GM18909 (cell line): ENCODE data around the gene PARP1.
"Not testable (repeated sequence)": the region's sequence is repeated elsewhere in the genome, so short reads cannot be mapped to it uniquely, and the experiment has no call there.

Source experiments
- ATAC-seq: cut with Tn5 transposase; IDR thresholded peaks from one replicate; pipeline ENCODE4 v1.9.1; 2021; ENCODE audit warnings: mild to moderate bottlenecking; ENCODE audit not compliant: unreplicated experiment, poor library complexity

PARP1 gene

GRCh38 chr1:226429858-226430715 is 22.2 kb upstream of the PARP1 start:
- ATAC-seq: no peak

GRCh38 chr1:226428791-226429461 is 21.0 kb upstream of the PARP1 start:
- ATAC-seq: no peak

- ATAC-seq: no peak
Measured at GRCh38 chr1:226428348-226428747, 20.5 kb upstream of the PARP1 start.

GRCh38 chr1:226427131-226427530 is 19.2 kb upstream of the PARP1 start:
- ATAC-seq: no peak

- ATAC-seq: not testable (repeated sequence)
Measured at GRCh38 chr1:226426395-226426794, 18.5 kb upstream of the PARP1 start.

GRCh38 chr1:226425431-226426031 is 17.6 kb upstream of the PARP1 start:
- no peak for ATAC-seq

GRCh38 chr1:226425004-226425378 is 17.1 kb upstream of the PARP1 start:
- no peak for ATAC-seq

GRCh38 chr1:226424221-226425003 is 16.5 kb upstream of the PARP1 start:
- no peak for ATAC-seq

GRCh38 chr1:226422478-226422877 is 14.6 kb upstream of the PARP1 start:
- no peak for ATAC-seq

GRCh38 chr1:226420897-226421296 is 13.0 kb upstream of the PARP1 start:
- no peak for ATAC-seq

- no peak for ATAC-seq
Measured at GRCh38 chr1:226420328-226420727, 12.4 kb upstream of the PARP1 start.

GRCh38 chr1:226419284-226420029 is 11.6 kb upstream of the PARP1 start:
- no peak for ATAC-seq

- ATAC-seq: no peak
Measured at GRCh38 chr1:226417830-226418546, 10.1 kb upstream of the PARP1 start.

GRCh38 chr1:226417350-226417749 is 9.5 kb upstream of the PARP1 start:
- ATAC-seq: no peak

GRCh38 chr1:226414098-226414698 is 6.3 kb upstream of the PARP1 start:
- ATAC-seq: no peak

- ATAC-seq: no peak
Measured at GRCh38 chr1:226411619-226412018, 3.7 kb upstream of the PARP1 start.

GRCh38 chr1:226410958-226411357 is 3.1 kb upstream of the PARP1 start:
- no peak for ATAC-seq

- no peak for ATAC-seq
Measured at GRCh38 chr1:226409392-226409791, 1.5 kb upstream of the PARP1 start.
